Activated B cell treated with CpG ODN at 0.5 μM for 24 hours (primary cell): ENCODE data around the gene FAM200A. TPM values are rescaled to one million over a fixed set of nuclear protein-coding genes. Genes with fewer than 3 reads are reported as not detected.
"Not testable (repeated sequence)": the region's sequence is repeated elsewhere in the genome, so short reads cannot be mapped to it uniquely, and the experiment has no call there.

Experiments used
- ATAC-seq: fragments of 200-7000 bp; cut with Tn5 transposase; one replicate; pipeline ENCODE4 v1.10.0; 2021; ENCODE audit warnings: low read depth, mild to moderate bottlenecking, moderate library complexity
- CTCF ChIA-PET: fragments of 350-600 bp; sonication (Branson Sonifier 250); formaldehyde crosslinking; loops from one replicate; lab custom pipeline; 2021; ENCODE audit warnings: antibody characterized with exemption; lab: Charles Lee
- POLR2A ChIA-PET: fragments of 350-600 bp; sonication (Branson Sonifier 250); formaldehyde crosslinking; loops from one replicate; lab custom pipeline; 2021; ENCODE audit warnings: antibody characterized with exemption; lab: Charles Lee
- DNase-seq: peaks from one replicate; pipeline ENCODE4 v3.0.0; 2022
- H3K27ac Mint-ChIP-seq: one replicate; pipeline ENCODE4 v1.8.0; 2020; ENCODE audit warnings: mixed read lengths
- H3K27me3 Mint-ChIP-seq: one replicate; pipeline ENCODE4 v1.8.0; 2021; ENCODE audit warnings: mixed read lengths
- H3K36me3 Mint-ChIP-seq: one replicate; pipeline ENCODE4 v1.8.0; 2021; ENCODE audit warnings: low read depth, mixed read lengths
- H3K4me1 Mint-ChIP-seq: one replicate; pipeline ENCODE4 v1.8.0; 2021; ENCODE audit warnings: mixed read lengths
- H3K4me3 Mint-ChIP-seq: one replicate; pipeline ENCODE4 v1.8.0; 2020; ENCODE audit warnings: mild to moderate bottlenecking, mixed read lengths
- H3K9me3 Mint-ChIP-seq: one replicate; pipeline ENCODE4 v1.8.0; 2020; ENCODE audit warnings: mixed read lengths
- CTCF ChIP-seq: fragments of 200-600 bp; IDR thresholded peaks from one replicate; pipeline ENCODE4 v1.8.0; 2022; ENCODE audit warnings: antibody characterized with exemption, mild to moderate bottlenecking
- intact Hi-C: fragments of 100-400 bp; cut with micrococcal nuclease; formaldehyde crosslinking; loops from one replicate; pipeline ENCODE4 v1.15.1; 2024
- total RNA-seq: library from RNA; stranded (reverse); gene quantifications from 2 replicates; pipeline ENCODE4 v1.2.3, GENCODE V29; 2022

The FAM200A gene
- total RNA-seq, 1 donor from 2014 or later: 9.3 TPM

GRCh38 chr7:99594948-99595745, 43.2 kb upstream of the FAM200A start:
- Mint-ChIP-seq H3K4me1 (no peaks in the 10 kb centered on the region), H3K9me3 (no peaks in the 10 kb centered on the region), H3K36me3 (no peaks in the 10 kb centered on the region), H3K27me3 (no peaks in the 10 kb centered on the region), H3K27ac (no peak overlapping the region), H3K4me3 (no peak overlapping the region)
- intact Hi-C loops: no loop called here
- TF ChIP-seq CTCF: no peak
- POLR2A ChIA-PET: no interaction called here
- CTCF ChIA-PET: no interaction called here
- no peak for DNase-seq
- ATAC-seq: no peak

- no peak overlapping the region for H3K4me3 Mint-ChIP-seq
- POLR2A ChIA-PET: no interaction called here
Measured at GRCh38 chr7:99588868-99589267, 37.0 kb upstream of the FAM200A start.

GRCh38 chr7:99580778-99581332, 28.9 kb upstream of the FAM200A start:
- intact Hi-C loops: not testable (repeated sequence)

More at GRCh38 chr7:99588868-99589267, 37.0 kb upstream of the FAM200A start:
- no peaks in the 10 kb centered on the region for H3K27me3 Mint-ChIP-seq
- DNase-seq (no peak), ATAC-seq (no peak)
- TF ChIP-seq CTCF: no peak
- intact Hi-C loops: no loop called here
- CTCF ChIA-PET: no interaction called here
- no peaks in the 10 kb centered on the region for H3K36me3 Mint-ChIP-seq
- H3K4me1 Mint-ChIP-seq: no peaks in the 10 kb centered on the region
- H3K27ac Mint-ChIP-seq: no peak overlapping the region
- no peaks in the 10 kb centered on the region for H3K9me3 Mint-ChIP-seq

GRCh38 chr7:99579956-99580777, 28.3 kb upstream of the FAM200A start:
- ATAC-seq: peak; percentile 79
- POLR2A ChIA-PET: interaction anchor here (0.6 to 1.3 kb wide), 3 partner anchors 21 to 163 kb away, joined by 3 to 7 read pairs (median 3); partner anchors contain the start of gene ZNF655
- Mint-ChIP-seq H3K9me3 (no peaks in the 10 kb centered on the region), H3K27ac (peak overlapping the region; percentile 50), H3K4me1 (peaks cover 33% of the 10 kb centered on the region), H3K36me3 (no peaks in the 10 kb centered on the region), H3K4me3 (peak overlapping the region; percentile 90), H3K27me3 (no peaks in the 10 kb centered on the region)
- TF ChIP-seq CTCF: no peak
- DNase-seq: peak; percentile 42
- intact Hi-C loops: no loop called here
- CTCF ChIA-PET: interaction anchor here (1.0 kb wide), 1 partner anchor 55 kb away, joined by 3 read pairs; no protein-coding TSS in a partner anchor

More at GRCh38 chr7:99580778-99581332, 28.9 kb upstream of the FAM200A start:
- Mint-ChIP-seq H3K27ac (peak overlapping the region; percentile 50), H3K4me1 (peaks cover 33% of the 10 kb centered on the region), H3K4me3 (peak overlapping the region; percentile 90)
- not testable (repeated sequence) for H3K36me3 Mint-ChIP-seq, H3K27me3 Mint-ChIP-seq, DNase-seq, H3K9me3 Mint-ChIP-seq, ATAC-seq
- CTCF ChIA-PET: interaction anchor here (1.0 kb wide), 1 partner anchor 56 kb away, joined by 3 read pairs; no protein-coding TSS in a partner anchor
- POLR2A ChIA-PET: interaction anchor here (0.6 to 1.3 kb wide), 4 partner anchors 22 to 502 kb away, joined by 3 to 20 read pairs (median 5); partner anchors contain the start of gene ZNF655

GRCh38 chr7:99579281-99579955, 27.5 kb upstream of the FAM200A start:
- ChIA-PET POLR2A (interaction anchor here (0.6 kb wide), 1 partner anchor 163 kb away, joined by 3 read pairs; no protein-coding TSS in a partner anchor), CTCF (interaction anchor here (1.0 kb wide), 1 partner anchor 54 kb away, joined by 3 read pairs; no protein-coding TSS in a partner anchor)
- no peak for TF ChIP-seq CTCF
- H3K4me3 Mint-ChIP-seq: peak overlapping the region; percentile 90
- ATAC-seq: no peak
- no peak for DNase-seq
- H3K36me3 Mint-ChIP-seq: peaks cover 2% of the 10 kb centered on the region
- H3K9me3 Mint-ChIP-seq: no peaks in the 10 kb centered on the region
- no peak overlapping the region for H3K27ac Mint-ChIP-seq
- intact Hi-C loops: no loop called here
- H3K27me3 Mint-ChIP-seq: no peaks in the 10 kb centered on the region
- peaks cover 33% of the 10 kb centered on the region for H3K4me1 Mint-ChIP-seq
